Common myeloid progenitor, CD34-positive (primary cell): ENCODE data around the gene SCMH1.

Experiments used
- CTCF ChIA-PET: fragments of 350-600 bp; sonication (Branson Sonifier 250); formaldehyde crosslinking; loops from one replicate; lab custom pipeline; 2021; ENCODE audit warnings: antibody characterized with exemption; lab: Charles Lee
- POLR2A ChIA-PET: fragments of 350-600 bp; sonication (Branson Sonifier 250); formaldehyde crosslinking; loops from one replicate; lab custom pipeline; 2021; ENCODE audit warnings: antibody characterized with exemption; lab: Charles Lee
- DNase-seq, 3 donors: peaks; one replicate each; pipeline versions ENCODE4 v3.0.0 to v3.0.0-alpha.2; 2013
- H3K27ac ChIP-seq, 2 experiments: 1 replicate in 1 of 2; 2 replicates in 1 of 2; pipeline ENCODE4 v1.7.0; 2013; ENCODE audit warnings: inconsistent platforms in 2 of 2, low read length in 2 of 2, mild to moderate bottlenecking in 2 of 2, low read depth in 1 of 2, moderate library complexity in 1 of 2; ENCODE audit not compliant: severe bottlenecking in 2 of 2, insufficient read depth in 1 of 2, poor library complexity in 1 of 2
- H3K27me3 ChIP-seq, 5 experiments: replicated peaks in 2 of 5; 1 replicate in 3 of 5; 2 replicates in 2 of 5; pipeline versions ENCODE4 v1.6.1 to v1.7.0; 2013; ENCODE audit warnings: low read length in 4 of 5, mild to moderate bottlenecking in 2 of 5, moderate library complexity in 2 of 5, inconsistent platforms in 1 of 5; ENCODE audit not compliant: insufficient read depth in 5 of 5, control insufficient read depth in 4 of 5
- H3K36me3 ChIP-seq, 4 experiments: 1 replicate in 2 of 4; 2 replicates in 2 of 4; pipeline versions ENCODE4 v1.6.1 to v1.7.0; 2013; ENCODE audit warnings: low read length in 3 of 4, control low read depth in 1 of 4, mild to moderate bottlenecking in 1 of 4; ENCODE audit not compliant: control insufficient read depth in 4 of 4, insufficient read depth in 4 of 4
- H3K4me1 ChIP-seq, 4 experiments: 1 replicate in 3 of 4; 2 replicates in 1 of 4; pipeline versions ENCODE4 v1.6.1 to v1.7.1; 2013; ENCODE audit warnings: low read length in 3 of 4, mild to moderate bottlenecking in 3 of 4, control low read depth in 1 of 4, inconsistent platforms in 1 of 4, moderate library complexity in 1 of 4; ENCODE audit not compliant: control insufficient read depth in 4 of 4, insufficient read depth in 4 of 4; ENCODE audit errors: control extremely low read depth in 1 of 4
- H3K4me3 ChIP-seq, 7 experiments: 1 replicate in 4 of 7; 2 replicates in 3 of 7; pipeline versions ENCODE4 v1.5.1 to v1.7.0; 2013; ENCODE audit warnings: mild to moderate bottlenecking in 7 of 7, low read length in 6 of 7, moderate library complexity in 6 of 7, inconsistent platforms in 2 of 7, low read depth in 2 of 7, control low read depth in 1 of 7; ENCODE audit not compliant: insufficient read depth in 4 of 7, control insufficient read depth in 1 of 7; ENCODE audit errors: extremely low read depth in 1 of 7
- H3K9me3 ChIP-seq, 5 experiments: 1 replicate in 4 of 5; 2 replicates in 1 of 5; pipeline versions ENCODE4 v1.6.1 to v1.7.1; 2013; ENCODE audit warnings: low read length in 4 of 5, mild to moderate bottlenecking in 2 of 5, inconsistent platforms in 1 of 5, low read depth in 1 of 5, moderate library complexity in 1 of 5; ENCODE audit not compliant: control insufficient read depth in 4 of 5, insufficient read depth in 2 of 5; ENCODE audit errors: control extremely low read depth in 1 of 5
- WGBS: methylation state at CpG from one replicate; pipeline ENCODE4 v1.1.5; 2013; ENCODE audit not compliant: insufficient coverage; 5-methylcytosine and 5-hydroxymethylcytosine counted together

Gene SCMH1

DNA sequence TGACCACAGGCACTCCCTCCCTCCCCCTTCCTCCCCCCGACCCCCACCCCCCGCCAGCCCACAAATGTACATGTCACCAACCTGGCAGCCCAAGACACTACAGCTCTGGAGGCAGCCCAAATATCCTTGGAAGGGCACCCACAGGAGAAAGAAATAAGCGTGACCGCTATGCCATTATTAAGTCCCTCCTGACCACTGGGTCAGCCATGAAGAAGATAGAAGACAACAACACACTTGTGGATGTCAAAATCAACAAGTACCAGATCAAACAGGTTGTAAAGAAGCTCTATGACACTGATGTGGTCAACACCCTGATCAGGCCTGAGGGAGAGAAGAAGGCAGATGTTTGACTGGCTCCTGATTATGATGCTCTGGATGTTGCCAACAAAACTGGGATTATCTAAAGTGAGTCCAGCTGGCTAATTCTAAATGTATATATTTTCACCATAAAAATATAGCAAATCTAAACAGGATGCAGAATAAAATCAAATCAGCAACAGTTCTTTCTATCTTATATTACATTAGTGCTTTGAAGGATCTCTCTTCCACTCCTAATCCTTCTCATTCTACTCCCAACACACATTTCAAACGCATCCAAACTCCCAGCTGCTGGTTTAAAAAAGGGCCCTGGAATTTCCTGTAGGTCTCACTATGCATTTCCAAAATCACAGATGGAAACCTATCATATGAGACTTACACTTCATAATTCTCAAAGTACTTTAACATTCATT is 143.2 kb downstream of the SCMH1 start:
- ChIA-PET POLR2A (interaction anchor here (1.0 kb wide), 1 partner anchor 13 kb away, joined by 3 read pairs; no protein-coding TSS in a partner anchor), CTCF (no interaction called here)
- H3K27ac ChIP-seq, result no peak overlapping the region
- 100% methylated on average over 3 of the region's 5 CpGs for WGBS
- H3K27me3 ChIP-seq, result no peaks in the 10 kb centered on the region
- DNase-seq, result no peak
- peaks cover 0 to 1% (median under 1%) of the 10 kb centered on the region in 4 experiments for H3K4me1 ChIP-seq
- H3K36me3 ChIP-seq, result peaks cover 0 to 30% (median 8%) of the 10 kb centered on the region in 4 experiments
- H3K4me3 ChIP-seq, result no peak overlapping the region
- H3K9me3 ChIP-seq, result no peaks in the 10 kb centered on the region

GRCh38 chr1:41097105-41097504 is 145.0 kb downstream of the SCMH1 start:
- POLR2A ChIA-PET, result no interaction called here
- Histone ChIP-seq H3K36me3 (peaks cover 0 to 23% (median 5%) of the 10 kb centered on the region in 4 experiments), H3K9me3 (no peaks in the 10 kb centered on the region), H3K27me3 (no peaks in the 10 kb centered on the region), H3K4me1 (no peaks in the 10 kb centered on the region), H3K27ac (no peak overlapping the region), H3K4me3 (no peak overlapping the region)
- 99% methylated on average over 4 of the region's 4 CpGs for WGBS
- CTCF ChIA-PET, result no interaction called here
- no peak for DNase-seq

DNA sequence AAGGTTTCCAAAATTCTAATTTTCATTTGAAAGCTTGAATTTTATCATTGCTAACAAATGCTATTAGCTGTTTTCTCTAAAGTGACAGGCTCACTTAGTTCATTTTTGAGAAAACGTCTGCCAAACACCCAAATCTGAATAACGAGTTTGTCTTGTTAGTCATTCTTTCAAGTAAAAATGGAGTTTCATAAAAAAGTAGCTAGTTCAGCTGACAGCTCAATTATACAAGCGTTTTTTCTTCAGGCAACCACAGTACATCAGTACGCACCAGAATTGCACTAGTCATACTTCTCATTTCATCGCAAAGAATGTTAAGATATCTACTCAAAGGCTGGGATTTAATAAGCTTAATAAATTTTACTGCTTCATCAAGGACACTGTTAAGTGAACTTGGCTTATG is 148.3 kb downstream of the SCMH1 start:
- ChIA-PET CTCF (no interaction called here), POLR2A (no interaction called here)
- no peak overlapping the region for H3K4me3 ChIP-seq
- H3K36me3 ChIP-seq, result peaks cover 0 to 17% (median 4%) of the 10 kb centered on the region in 4 experiments
- H3K9me3 ChIP-seq, result no peaks in the 10 kb centered on the region
- no peak overlapping the region for H3K27ac ChIP-seq
- no peaks in the 10 kb centered on the region for H3K27me3 ChIP-seq
- H3K4me1 ChIP-seq, result no peaks in the 10 kb centered on the region
- WGBS, result 100% methylated on average over 4 of the region's 5 CpGs
- no peak for DNase-seq

DNA sequence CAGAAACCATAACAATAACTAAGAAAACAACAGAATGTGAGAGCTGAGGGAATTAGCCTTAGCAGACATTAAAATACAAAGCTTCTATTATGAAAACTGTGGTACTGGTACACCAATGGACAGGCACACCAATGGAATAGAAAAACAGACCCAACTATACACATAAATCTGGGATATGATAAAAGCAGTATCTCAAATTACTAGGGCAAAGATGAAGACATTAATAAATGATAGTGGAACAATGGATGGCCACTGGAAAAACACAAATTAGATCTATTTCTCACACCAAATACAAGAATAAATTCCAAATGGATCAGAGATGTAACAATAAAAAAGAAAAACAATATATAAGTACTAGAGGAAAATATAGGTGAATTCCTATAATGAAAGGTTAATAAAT is 155.2 kb downstream of the SCMH1 start:
- Histone ChIP-seq H3K9me3 (peaks cover 0 to 1% (median 0%) of the 10 kb centered on the region in 5 experiments), H3K36me3 (peaks cover 0 to 8% (median 3%) of the 10 kb centered on the region in 4 experiments)

GRCh38 chr1:41078616-41079015 is 163.5 kb downstream of the SCMH1 start:
- Histone ChIP-seq H3K9me3 (peaks cover 0 to 15% (median 0%) of the 10 kb centered on the region in 5 experiments), H3K4me3 (no peak overlapping the region), H3K27me3 (no peaks in the 10 kb centered on the region), H3K4me1 (no peaks in the 10 kb centered on the region), H3K27ac (no peak overlapping the region), H3K36me3 (peaks cover 7 to 31% (median 15%) of the 10 kb centered on the region in 4 experiments)
- POLR2A ChIA-PET, result no interaction called here
- CTCF ChIA-PET, result no interaction called here
- no peak for DNase-seq
- no CpG with 5 or more reads among the region's 2 CpGs for WGBS

More for the DNA sequence above, 155.2 kb downstream of the SCMH1 start:
- DNase-seq, result no peak
- no peaks in the 10 kb centered on the region for H3K4me1 ChIP-seq
- POLR2A ChIA-PET, result no interaction called here
- no peaks in the 10 kb centered on the region for H3K27me3 ChIP-seq
- H3K4me3 ChIP-seq, result no peak overlapping the region
- no peak overlapping the region for H3K27ac ChIP-seq
- CTCF ChIA-PET, result no interaction called here

DNA sequence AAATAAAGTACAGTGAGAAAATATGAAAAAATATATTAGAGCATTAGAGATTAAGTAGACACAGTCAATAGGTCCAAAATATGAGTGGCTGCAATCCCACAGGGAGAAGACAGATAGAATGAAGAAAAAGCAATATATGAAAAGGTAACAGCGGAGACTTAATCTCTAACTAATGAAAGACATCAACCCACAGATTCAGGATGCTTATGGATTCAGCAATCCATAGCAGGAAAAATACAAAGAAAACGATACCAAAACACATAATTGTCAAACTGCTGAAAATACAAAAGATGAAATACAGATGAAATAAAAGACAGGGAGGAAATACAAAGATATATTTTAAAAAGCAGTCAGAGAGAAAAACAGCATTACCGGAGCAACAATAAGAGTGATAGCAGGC is 163.9 kb downstream of the SCMH1 start:
- no peaks in the 10 kb centered on the region for H3K4me1 ChIP-seq
- H3K27ac ChIP-seq, result no peak overlapping the region
- H3K36me3 ChIP-seq, result peaks cover 7 to 35% (median 17%) of the 10 kb centered on the region in 4 experiments
- H3K9me3 ChIP-seq, result peaks cover 0 to 15% (median 0%) of the 10 kb centered on the region in 5 experiments
- H3K4me3 ChIP-seq, result no peak overlapping the region
- DNase-seq, result no peak
- POLR2A ChIA-PET, result no interaction called here
- no CpG with 5 or more reads among the region's 3 CpGs for WGBS
- H3K27me3 ChIP-seq, result no peaks in the 10 kb centered on the region
- CTCF ChIA-PET, result no interaction called here

DNA sequence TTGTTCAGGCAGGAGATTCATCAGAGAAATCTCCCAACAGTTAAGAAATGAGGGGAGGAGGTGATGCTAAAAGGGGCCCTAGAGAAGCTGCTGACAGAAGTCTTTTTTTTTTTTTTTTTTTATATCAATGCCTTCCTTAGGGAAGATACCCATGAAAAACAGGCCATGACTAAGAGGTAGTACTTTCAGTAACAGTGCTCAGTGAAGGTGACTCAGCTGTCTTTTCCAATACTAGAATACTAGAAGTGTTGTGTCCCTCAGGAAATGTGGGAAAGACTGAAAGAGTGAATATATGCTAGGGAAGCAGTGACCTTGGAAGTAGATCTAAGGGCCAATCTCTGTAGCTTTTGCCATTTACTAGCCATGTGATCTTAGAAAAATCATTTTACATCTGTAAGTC is 168.1 kb downstream of the SCMH1 start:
- Histone ChIP-seq H3K4me1 (no peaks in the 10 kb centered on the region), H3K36me3 (peaks cover 14 to 52% (median 29%) of the 10 kb centered on the region in 4 experiments), H3K9me3 (peaks cover 0 to 11% (median 0%) of the 10 kb centered on the region in 5 experiments), H3K27ac (no peak overlapping the region), H3K4me3 (no peak overlapping the region), H3K27me3 (no peaks in the 10 kb centered on the region)
- no peak for DNase-seq
- CTCF ChIA-PET, result no interaction called here
- POLR2A ChIA-PET, result no interaction called here
